CD1c-positive myeloid dendritic cell (primary cell): ENCODE measurements around the gene TMEM242.
"Not testable (repeated sequence)": the region's sequence is repeated elsewhere in the genome, so short reads cannot be mapped to it uniquely, and the experiment has no call there.

Source experiments
- DNase-seq: peaks from one replicate; pipeline ENCODE4 v3.0.0-alpha.2; 2016; ENCODE audit errors: extremely low spot score

TMEM242 gene

DNA sequence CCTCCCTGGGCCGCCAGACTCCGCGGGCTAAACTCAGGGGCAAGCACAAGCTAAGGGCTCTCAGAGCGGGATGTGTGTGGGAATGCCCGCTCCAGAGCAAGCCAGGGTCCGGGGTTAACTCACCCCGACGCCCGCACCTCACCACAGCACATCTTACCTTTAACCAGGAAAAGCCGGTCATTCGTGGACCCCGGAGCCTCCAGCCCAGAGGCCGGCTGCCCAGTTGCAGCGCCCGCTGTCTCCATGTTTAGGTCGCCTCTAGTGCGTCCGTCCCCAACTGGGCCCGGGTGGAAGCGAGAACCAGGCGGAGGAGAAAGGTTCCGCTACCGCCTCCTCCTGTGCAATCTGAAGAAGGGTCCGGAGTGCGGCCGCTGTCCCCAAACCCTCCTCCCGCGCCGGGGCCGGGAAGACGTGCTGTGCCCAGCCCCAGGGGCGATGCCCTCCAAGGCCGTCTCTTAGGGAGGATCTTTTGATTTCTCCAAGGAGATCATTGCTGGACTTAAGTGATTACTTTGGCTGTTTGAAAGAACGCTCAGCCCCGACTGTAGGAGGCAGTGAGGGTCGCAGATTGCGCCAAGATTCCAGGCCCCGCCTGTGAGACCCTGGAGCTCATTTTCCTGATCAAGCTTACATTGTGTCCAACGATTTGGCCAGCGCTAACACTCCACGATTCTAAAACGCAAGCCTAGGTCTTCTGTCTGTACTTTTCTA, at the start of gene TMEM242:
TSS of gene TMEM242 (minus strand) at position 265 of the 711 bp plus-strand sequence. CDS start at position 245, 20 bp downstream.
- peak; percentile 94 for DNase-seq

DNA sequence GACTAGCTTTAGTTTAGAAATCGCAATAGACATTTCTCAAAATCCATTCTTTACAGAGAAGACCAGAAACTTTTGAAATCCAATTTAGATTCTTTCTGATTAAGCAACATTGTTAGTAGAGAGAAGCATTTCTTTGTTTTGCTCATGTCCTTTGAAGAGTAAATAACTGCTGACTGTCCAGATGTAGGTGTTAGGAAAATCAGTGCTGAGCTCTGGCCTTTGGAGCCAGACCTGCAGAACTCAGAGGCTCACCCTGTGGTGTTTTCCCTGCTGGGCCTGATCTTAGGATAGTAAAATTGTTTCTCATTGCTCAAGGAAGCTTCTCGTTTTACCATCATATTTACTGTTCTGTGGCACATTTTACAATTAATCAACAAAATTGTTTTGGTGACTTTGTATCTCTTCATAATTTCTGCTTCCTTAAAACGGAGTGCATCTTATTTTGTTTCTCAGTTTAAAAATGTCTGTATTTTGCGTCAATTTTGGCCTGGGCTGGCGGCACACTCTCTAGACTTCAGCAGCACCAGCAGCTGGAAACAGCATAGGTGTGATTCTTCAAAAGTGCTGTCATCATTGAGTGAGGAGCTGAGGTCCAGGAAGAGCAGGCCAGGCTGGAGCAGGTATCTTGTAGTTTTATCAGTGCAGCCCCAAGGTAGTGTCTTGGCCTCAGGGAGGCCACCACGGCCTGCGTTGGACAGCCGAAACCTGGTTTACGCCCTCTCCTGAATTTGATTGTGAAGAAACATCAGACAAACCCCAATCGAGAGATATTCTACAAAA, 49.4 kb upstream of the TMEM242 start:
- no peak for DNase-seq

DNA sequence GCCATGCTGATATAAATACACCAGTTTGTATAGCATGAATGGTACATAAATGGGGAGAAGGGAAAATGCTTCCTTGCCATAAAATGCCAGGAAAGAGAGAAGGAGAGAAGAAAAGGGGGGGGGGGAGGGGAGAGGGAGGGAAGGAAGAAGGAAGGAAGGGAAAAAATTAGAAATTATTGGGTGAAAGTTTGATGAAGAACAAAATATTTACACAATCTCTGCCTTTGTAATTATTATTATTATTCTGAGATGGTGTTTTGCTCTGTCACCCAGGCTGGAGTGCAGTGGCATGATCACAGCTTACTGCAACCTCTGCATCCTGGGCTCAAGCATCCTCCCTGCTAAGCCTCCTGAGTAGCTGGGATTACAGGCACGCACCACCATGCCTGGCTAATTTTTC, 47.4 kb upstream of the TMEM242 start:
- no peak for DNase-seq

DNA sequence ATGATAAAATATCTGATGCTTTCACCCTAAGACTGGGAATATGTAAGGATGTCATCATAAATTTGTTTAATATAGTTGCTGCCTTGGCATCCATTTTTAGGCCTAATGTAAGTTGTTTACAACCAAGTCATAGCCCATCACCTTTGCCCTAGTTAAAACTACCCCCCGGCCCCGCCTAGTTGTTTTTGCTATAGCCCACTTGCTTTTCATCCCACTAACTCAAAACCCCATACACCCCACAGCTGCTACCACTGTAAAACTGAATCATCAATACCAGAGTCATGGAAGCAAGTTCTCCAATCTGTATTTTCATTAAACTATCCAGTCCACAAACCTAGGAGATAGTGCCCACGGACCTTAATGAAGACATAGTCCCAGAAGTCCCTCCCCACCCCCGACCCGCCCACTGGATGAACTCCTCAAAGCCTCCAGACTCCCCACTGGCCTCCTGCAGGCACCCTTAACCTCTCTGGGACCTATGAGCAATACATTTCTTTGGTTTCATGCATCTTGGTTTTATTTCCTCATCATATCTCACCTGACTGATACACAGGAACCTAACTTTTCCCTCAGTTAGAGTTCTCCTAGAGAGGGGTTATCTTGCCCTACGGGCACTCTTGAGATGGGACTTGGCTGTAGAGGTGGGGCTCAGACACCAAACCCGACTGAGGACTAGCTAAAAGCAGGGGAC, 45.2 kb upstream of the TMEM242 start:
- no peak for DNase-seq

DNA sequence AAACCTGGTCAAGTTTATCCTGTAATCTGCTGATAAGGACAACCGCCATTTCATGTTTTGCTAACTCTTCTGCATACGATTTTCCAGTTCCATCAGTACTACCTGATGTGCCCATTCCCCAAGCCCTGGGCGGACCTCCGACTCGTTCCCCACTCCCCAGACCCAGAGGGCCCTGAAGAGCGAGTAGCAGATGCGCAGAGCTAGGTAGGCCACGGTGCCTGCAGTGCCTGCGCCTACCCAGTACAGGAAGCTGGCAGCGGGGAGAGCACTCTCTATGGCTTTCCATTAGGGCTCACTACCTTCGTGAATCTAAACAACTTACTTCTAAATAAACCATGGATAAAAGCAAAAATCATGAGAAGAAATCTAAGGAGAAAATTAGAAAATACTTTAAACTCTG, 43.3 kb upstream of the TMEM242 start:
- DNase-seq, result no peak

DNA sequence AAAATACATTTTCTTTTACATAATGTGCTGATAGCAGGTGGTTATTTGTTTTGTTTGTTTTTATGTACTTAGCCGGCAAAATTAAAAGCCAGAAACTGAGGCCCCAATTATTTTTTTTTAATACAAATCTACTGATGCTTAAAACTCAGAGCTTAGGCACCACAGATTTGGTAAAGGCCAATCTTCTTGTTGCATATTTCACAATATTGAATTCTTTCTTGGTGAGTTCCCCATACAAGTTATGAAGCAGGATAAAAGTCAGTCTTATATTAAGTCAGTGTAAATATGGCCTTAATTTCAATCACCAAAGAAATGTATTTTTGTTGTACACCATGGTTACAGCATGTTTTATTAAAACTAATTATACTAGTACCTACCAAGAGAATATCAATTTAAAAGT, 41.4 kb upstream of the TMEM242 start:
- DNase-seq, result no peak

DNA sequence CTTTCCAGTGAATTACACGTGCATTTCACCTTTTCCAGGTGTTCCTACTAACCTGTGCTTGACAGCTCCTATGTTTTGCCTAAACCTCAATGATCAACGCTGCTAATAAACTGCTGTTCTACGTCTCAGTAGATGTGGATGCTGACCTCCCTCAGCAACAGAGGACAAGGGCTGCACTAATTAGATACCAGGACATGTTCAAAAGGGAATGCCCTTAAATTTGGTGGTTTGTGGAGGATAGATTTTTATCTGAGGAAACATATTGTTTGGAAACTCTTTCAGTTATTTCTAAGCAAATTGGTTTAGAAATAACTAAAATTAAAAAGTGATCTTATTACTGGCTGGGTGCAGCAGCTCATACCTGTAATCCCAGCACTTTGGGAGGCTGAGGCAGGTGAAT, 38.6 kb upstream of the TMEM242 start:
- DNase-seq, result no peak

DNA sequence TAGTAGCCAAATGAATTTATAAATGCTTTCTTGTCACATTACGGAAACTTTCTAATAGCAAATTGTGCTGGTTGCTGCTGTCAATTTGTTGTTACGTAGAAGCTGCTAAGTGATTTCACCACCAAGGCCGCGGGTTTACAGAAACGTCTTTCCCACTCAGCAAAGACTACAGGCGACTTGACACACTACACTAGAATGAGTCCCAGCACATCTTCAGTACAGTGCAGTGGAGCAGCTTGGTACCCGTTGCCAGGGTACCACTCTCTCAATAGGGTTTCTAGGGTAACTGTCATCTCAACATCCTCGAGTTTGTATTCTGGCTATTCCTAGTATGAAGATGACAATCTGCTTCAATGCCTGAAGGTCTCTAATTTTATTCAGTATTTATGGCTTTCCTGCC, 35.0 kb upstream of the TMEM242 start:
- no peak for DNase-seq

DNA sequence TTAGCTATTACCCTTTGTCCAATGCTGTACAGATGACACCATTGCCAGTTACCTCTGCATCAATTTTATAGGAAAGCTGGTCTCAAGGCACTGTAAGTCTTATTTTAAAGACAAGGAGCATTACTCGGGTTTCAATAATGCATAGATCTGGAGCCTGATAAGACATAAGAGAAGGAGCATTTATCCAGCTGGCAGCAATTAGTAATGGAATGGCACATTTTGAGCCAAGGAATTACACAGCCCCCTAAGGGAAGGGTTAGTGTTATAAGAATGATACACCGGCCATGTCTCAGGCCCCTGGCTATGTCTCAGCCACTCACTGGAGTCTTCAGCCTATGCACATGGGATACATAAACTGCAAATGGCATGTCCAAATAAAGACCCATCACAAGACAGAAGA, 23.1 kb upstream of the TMEM242 start:
- DNase-seq, result no peak

DNA sequence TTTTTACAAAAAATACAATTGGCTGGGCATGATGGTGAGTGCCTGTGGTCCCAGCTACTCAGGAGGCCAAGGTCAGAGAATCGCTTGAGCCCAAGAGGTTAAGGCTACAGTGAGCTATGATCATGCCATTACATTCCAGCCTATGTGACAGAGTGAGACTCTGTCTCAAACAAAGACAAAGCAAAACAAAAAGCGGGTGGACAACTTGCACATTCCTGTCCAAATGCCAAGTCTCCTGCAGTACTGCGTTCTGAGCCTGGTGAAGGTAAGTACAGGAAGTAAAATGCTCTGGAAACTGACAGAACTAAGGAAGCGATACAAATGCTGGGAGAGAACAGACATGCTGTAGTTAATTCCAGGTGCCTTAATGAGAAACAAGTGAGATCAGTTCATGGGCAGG, 20.4 kb upstream of the TMEM242 start:
- no peak for DNase-seq

DNA sequence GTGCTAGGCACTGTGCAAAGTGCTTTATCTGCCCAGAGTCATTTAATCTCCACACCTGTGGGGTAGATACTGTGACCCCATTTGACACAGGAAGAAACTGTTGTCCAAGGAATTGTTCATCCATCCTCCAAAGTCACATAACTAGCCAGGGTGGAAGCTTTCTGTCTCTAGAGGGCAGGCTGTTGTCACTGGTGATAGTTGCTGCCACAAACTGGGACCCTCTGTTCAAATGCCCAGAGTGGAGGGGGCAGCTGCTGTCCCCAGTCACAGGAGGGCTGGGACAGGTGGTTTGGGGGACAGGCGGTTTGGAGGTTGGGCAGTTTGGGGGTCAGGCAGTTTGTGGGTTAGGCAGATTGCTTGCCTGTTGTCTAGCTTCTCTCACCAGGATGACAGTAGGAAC, 16.1 kb upstream of the TMEM242 start:
- DNase-seq, result no peak

DNA sequence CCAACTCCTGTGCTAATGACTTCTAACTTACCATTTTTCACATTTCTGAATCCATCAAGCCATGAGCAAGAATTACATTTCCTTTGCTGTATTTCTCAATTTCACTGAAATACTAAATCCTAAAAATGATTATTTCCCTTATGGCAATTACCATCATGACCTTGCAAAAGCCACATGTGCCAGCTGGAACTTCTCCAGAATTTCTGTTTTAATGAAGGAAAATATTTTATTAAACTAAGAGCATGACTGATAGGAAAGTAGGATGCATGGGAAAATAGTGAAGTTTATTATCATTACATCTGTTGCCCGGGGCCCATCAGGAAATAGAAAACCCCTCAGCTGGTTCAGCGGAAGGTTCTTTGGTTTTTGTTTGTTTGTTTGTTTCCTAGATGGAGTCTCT, 14.4 kb upstream of the TMEM242 start:
- DNase-seq, result no peak

DNA sequence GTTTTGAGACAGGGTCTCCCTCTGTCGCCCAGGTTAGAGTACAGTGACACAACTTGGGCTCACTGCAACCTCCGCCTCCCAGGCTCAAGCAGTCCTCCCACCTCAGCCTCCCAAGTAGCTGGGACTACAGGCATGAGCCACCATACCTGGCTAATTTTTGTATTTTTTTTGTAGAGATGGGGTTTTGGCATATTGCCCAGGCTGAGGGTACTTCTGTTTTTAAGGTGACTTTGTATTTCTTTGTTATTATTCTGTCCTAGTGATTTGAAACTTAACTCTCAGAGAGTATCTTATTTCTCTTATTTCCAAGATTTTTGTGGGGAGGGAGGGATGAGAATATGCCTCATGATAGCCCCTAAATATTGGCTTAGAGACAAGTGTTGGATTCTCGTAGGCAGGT, 14.0 kb upstream of the TMEM242 start:
- not testable (repeated sequence) for DNase-seq

DNA sequence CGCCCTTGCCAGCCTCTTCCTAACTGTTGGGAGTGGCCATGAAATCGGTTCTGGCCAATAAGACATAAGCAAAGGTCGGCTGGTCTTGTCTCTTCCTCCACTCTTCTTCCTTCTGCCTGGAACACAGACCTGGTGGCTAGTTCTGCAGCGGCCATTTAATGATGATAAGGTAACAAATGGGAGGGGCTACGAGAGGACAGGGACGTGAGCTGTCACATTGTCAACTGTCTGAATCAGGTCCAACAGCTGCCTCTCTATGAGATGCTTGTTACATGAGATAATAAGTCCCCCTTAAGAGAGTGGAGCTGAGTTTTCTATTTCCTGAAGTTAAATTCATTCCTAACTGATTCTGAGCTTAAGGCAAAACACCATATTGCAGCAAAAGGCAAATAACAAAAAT, 12.5 kb upstream of the TMEM242 start:
- no peak for DNase-seq

DNA sequence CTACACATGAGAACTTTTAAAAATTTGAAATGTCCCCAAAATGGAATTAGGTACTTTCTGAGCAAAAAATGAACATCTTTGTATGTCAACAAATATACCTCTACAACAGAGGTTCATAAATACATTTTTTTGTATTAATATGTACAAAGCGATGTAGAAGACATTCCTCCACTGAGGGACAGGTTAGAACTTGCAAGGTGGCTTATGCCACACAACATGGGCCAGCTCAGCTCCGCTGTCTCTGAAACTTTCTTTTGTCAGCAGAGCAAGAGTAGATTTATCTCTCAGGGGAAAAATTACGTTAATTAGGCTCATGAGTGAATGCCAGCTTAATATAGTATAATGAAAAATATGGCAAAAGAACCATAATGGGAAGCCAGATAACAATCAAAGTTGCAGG, 10.6 kb upstream of the TMEM242 start:
- DNase-seq, result no peak

DNA sequence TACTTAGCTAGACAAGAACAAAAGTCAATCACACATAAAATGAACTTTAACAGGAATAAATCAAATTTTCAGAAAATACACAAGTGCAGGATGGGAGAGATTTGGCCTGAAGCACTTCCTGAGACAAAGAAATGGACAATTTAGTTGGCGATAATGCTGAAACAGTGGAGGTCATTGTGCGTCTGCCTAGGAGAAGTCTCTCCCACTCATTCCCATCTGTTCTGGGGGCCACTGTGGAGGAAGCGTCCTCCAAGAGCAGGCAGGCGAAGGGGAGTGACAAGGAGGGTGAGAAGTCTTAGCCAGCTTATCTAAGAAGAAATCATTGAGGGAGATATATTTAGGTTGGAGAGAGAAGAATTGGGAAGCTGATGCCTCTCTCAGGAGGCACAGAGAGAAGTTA, 10.2 kb upstream of the TMEM242 start:
- no peak for DNase-seq

DNA sequence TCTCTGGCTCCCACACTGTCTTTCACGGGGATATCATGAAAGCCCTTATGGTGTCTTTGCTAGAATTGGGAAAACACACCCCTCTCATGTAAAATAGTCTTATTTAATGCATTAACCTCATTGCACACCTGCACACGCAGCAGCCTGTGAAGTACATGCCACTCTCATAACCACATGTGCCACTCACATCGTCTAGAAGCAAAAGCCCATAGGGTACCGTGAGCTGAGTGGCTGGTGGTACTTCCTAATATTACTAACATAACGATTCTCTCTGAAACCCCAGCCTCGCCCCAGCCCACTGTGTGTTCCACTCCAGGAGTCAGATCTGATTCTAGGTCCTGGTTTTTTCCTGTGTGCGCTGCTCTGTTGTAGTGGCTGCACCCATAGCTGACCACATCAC, 9.5 kb upstream of the TMEM242 start:
- DNase-seq, result no peak

DNA sequence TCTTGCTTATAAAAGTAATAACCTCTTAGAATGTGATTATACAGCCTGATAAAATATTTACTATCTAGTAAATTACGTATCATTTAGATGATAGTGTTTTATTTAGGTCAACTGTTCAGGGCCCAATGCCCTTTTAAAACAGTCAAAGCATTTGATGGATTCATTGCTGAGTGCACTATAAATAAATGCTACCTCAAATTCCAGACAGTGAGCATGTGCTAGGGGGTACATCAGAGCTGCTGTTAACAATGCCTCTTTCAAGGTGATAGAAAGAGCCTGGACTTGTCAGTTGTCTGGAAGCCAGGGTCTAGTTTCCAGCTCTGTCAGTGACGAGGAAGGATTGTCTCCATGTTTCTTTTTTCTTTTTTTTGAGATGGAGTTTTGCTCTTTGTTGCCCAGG, 7.5 kb upstream of the TMEM242 start:
- no peak for DNase-seq

DNA sequence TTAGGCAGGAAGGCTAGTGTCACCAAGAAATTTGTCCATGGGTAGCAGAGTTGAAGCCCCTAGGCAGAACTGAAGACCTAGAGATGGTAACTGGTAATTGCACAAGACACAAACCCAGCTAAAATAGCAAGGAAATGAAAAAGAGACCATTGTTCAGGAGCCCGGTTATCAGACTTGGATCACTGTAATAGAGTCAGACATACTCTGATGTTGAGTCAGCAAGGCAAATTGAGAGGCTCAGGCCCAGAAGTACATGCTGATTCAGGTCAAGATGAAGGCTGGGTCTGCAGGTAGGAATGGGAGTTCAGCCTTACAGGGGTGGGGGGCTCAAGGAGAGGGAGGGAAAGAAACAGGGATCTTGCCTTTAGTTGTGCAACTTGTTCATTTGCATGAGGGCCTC, 6.5 kb upstream of the TMEM242 start:
- DNase-seq, result no peak

DNA sequence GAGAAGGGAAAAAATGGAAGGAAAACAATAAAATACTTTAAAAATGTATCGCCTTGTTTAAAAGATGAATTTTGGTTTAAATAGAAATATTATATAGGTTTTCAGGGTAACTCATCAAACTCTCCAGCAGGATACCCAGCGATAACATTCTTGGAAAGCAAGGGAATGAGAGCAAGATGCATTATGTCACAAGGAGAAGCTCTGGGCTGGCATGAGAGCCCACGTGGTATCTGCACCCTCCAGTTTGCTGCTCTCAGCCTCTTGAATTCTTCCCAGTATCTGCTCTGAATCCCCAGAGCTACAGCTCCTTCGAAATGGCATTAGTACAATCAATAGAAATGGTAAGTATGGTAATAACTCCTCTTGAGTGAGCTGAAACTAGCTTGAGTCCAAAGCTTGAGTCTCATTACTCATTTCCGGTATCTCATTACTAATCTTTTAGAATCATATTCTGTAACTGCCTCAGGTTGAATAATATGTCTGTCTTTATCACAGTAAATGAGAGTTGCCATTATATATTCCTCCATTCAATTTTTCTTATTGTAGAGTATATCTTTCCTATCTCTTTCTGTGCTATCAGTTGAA, 4.9 kb upstream of the TMEM242 start:
- no peak for DNase-seq

DNA sequence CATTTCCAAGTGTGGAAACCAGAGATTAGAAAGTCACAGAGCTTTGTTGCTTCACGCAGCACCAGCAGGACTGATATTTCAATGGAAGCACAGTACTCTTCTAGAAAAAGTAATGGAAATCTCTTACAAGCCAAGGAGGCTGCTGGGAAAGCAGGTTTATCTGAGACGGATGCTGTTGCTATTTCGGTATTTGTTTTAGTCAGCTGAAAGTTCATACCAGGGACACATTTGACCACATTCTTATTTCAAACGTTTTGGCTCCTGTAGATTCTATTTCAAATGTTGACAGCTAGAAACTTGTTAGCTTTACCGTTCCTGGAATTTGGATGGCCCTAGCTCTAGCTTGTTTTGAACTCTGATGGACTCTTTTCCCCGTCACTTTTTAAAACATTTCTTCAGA, 3.7 kb upstream of the TMEM242 start:
- no peak for DNase-seq

DNA sequence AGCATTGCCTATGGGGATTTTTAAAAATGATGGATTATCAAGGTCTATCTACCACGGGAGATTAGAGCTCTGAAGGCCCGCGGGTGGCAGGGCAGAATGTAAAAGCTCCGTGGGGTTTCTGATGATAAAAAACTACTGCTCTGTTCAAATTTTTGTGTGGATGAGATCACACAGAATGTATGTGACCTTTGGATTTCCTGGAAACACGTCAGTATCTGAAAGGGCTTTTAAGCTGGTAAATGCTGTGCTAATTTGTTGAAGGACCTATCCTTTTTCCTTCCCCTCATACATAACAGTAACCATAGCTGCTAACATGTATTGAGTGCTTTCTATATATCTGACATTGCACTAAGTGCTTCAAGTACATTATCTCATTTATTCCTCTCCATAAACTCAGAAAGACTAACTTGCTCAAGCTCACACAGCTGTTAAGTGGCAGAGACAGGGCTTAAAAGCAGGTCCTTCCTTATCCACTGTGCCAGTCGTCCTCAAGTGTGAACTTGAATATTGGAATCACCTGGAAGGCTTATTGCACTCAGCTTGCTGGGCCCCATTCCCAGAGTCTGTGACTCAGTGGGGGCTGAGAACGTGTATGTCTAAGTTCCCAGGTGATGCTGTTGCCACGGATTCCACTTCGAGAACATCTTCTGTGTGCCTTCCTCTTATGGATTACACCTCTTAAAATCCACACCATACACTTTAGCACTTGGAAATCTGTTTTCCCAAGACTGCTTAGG, 1.9 kb upstream of the TMEM242 start:
- DNase-seq, result no peak
